ENCODE data around the gene ZNF75A.

GRCh38 chr16:3355589-3355988 is 50.3 kb downstream of the ZNF75A start, which contains the start of gene OR2C1:
- TF ChIP-seq, protein P1, sequence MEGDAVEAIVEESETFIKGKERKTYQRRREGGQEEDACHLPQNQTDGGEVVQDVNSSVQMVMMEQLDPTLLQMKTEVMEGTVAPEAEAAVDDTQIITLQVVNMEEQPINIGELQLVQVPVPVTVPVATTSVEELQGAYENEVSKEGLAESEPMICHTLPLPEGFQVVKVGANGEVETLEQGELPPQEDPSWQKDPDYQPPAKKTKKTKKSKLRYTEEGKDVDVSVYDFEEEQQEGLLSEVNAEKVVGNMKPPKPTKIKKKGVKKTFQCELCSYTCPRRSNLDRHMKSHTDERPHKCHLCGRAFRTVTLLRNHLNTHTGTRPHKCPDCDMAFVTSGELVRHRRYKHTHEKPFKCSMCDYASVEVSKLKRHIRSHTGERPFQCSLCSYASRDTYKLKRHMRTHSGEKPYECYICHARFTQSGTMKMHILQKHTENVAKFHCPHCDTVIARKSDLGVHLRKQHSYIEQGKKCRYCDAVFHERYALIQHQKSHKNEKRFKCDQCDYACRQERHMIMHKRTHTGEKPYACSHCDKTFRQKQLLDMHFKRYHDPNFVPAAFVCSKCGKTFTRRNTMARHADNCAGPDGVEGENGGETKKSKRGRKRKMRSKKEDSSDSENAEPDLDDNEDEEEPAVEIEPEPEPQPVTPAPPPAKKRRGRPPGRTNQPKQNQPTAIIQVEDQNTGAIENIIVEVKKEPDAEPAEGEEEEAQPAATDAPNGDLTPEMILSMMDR (tag by site-specific recombination; IDR thresholded peaks at IDR 0.05), result no peak
- TF ChIP-seq ZNF561 (tag by site-specific recombination; IDR thresholded peaks at IDR 0.05; ENCODE audit: borderline replicate concordance) (no peak), ZNF660 (tag by site-specific recombination; IDR thresholded peaks at IDR 0.05) (no peak), ZNF155 (tag by site-specific recombination; IDR thresholded peaks at IDR 0.05) (no peak), ZBTB7A (tag by site-specific recombination; IDR thresholded peaks at IDR 0.05; ENCODE audit: low read depth) (no peak), ZNF350 (tag by site-specific recombination; IDR thresholded peaks at IDR 0.05) (no peak), ZNF121 (tag by site-specific recombination; IDR thresholded peaks at IDR 0.05) (no peak), HOXD13 (CRISPR knock-in tag; IDR thresholded peaks at IDR 0.05; ENCODE audit: borderline replicate concordance) (no peak)
- TF ChIP-seq, protein P2, sequence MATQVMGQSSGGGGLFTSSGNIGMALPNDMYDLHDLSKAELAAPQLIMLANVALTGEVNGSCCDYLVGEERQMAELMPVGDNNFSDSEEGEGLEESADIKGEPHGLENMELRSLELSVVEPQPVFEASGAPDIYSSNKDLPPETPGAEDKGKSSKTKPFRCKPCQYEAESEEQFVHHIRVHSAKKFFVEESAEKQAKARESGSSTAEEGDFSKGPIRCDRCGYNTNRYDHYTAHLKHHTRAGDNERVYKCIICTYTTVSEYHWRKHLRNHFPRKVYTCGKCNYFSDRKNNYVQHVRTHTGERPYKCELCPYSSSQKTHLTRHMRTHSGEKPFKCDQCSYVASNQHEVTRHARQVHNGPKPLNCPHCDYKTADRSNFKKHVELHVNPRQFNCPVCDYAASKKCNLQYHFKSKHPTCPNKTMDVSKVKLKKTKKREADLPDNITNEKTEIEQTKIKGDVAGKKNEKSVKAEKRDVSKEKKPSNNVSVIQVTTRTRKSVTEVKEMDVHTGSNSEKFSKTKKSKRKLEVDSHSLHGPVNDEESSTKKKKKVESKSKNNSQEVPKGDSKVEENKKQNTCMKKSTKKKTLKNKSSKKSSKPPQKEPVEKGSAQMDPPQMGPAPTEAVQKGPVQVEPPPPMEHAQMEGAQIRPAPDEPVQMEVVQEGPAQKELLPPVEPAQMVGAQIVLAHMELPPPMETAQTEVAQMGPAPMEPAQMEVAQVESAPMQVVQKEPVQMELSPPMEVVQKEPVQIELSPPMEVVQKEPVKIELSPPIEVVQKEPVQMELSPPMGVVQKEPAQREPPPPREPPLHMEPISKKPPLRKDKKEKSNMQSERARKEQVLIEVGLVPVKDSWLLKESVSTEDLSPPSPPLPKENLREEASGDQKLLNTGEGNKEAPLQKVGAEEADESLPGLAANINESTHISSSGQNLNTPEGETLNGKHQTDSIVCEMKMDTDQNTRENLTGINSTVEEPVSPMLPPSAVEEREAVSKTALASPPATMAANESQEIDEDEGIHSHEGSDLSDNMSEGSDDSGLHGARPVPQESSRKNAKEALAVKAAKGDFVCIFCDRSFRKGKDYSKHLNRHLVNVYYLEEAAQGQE (tag by site-specific recombination; IDR thresholded peaks at IDR 0.05), result no peak

Data from HEK293 (cell line).